ENCODE results near the gene DMD.

The DMD gene

DNA sequence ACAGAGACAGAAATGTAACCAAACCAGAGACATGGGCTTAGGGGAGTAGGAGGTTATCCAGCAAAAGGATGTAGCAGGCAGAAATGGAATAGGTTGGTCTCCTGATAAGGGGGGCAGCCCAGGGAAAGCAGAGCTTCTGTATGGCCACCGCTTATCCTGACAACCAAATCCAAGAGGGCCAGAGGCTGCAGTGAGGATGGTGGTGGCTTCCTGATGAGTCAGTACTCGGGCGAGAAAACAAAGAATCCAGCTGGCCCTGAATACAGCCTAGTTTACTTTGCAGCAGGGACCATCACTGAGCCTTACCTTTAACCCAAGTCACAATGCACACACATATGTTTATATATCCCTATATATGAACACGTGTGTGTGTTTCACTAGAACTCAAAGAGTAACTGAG is 2009.8 kb downstream of the DMD start:
- no peaks in the 10 kb centered on the region for H3K27me3 Mint-ChIP-seq (ENCODE audit: low read depth)
- no peaks in the 10 kb centered on the region for H3K4me1 Mint-ChIP-seq

DNA sequence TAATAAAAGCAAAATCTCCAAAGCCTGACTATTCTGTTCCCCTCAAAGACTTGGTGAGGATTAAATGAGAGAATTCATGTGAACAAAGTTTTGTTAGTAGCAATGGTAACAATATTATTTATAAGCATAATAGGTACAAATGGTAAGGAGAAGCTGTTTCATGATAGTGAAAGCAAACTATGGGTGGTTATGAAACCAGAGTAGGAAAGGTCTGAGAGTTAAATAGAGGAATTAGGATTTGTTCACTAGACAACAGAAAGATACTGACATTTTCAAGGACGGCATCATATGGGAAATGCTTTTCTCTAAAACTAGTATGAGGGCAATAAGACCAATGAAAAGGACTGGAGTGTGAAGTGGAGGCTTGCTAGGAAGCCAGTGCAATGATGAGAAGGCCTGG is 2010.9 kb downstream of the DMD start:
- Mint-ChIP-seq H3K4me1 (no peaks in the 10 kb centered on the region), H3K27ac (no peak overlapping the region), H3K4me3 (no peak overlapping the region), H3K27me3 (ENCODE audit: low read depth) (no peaks in the 10 kb centered on the region), H3K9me3 (peaks cover 12% of the 10 kb centered on the region), H3K36me3 (ENCODE audit: low read depth) (peaks cover 33% of the 10 kb centered on the region)
- TF ChIP-seq CTCF (IDR thresholded peaks at IDR 0.05; ENCODE audit: unreplicated experiment in 3 of 3), result no peak

More for the DNA sequence above, 2009.8 kb downstream of the DMD start:
- TF ChIP-seq CTCF (IDR thresholded peaks at IDR 0.05; ENCODE audit: unreplicated experiment in 3 of 3), result no peak
- Mint-ChIP-seq H3K27ac (no peak overlapping the region), H3K9me3 (peaks cover 12% of the 10 kb centered on the region), H3K4me3 (no peak overlapping the region), H3K36me3 (ENCODE audit: low read depth) (peaks cover 33% of the 10 kb centered on the region)

DNA sequence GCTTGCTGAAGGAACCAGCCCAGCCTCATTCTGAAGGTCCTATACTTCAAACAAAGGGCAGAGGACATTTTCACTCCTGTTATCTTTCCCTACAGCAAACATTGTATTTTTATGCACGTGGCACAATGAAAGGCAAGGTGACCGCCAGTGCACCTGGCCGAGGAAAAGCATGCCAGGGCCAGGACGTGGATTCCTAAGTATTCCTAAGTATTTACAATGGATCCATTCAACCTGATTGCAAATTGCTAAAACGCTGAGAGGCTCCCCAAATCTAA is 2011.6 kb downstream of the DMD start:
- no peak overlapping the region for H3K27ac Mint-ChIP-seq
- TF ChIP-seq CTCF (IDR thresholded peaks at IDR 0.05; ENCODE audit: unreplicated experiment in 3 of 3), result no peak
- no peaks in the 10 kb centered on the region for H3K27me3 Mint-ChIP-seq (ENCODE audit: low read depth)
- H3K9me3 Mint-ChIP-seq, result peaks cover 12% of the 10 kb centered on the region
- peaks cover 35% of the 10 kb centered on the region for H3K36me3 Mint-ChIP-seq (ENCODE audit: low read depth)
- no peaks in the 10 kb centered on the region for H3K4me1 Mint-ChIP-seq
- H3K4me3 Mint-ChIP-seq, result no peak overlapping the region

GRCh38 chrX:31199056-31199839 is 2012.1 kb downstream of the DMD start:
- H3K4me3 Mint-ChIP-seq, result no peak overlapping the region
- peaks cover 13% of the 10 kb centered on the region for H3K9me3 Mint-ChIP-seq
- no peak for TF ChIP-seq CTCF (IDR thresholded peaks at IDR 0.05; ENCODE audit: unreplicated experiment in 3 of 3)

GRCh38 chrX:31190221-31190975 is 2021.0 kb downstream of the DMD start:
- no peaks in the 10 kb centered on the region for H3K27me3 Mint-ChIP-seq (ENCODE audit: low read depth)
- no peaks in the 10 kb centered on the region for H3K4me1 Mint-ChIP-seq
- H3K9me3 Mint-ChIP-seq, result peaks cover 10% of the 10 kb centered on the region
- TF ChIP-seq CTCF (IDR thresholded peaks at IDR 0.05; ENCODE audit: unreplicated experiment in 3 of 3), result no peak
- no peak overlapping the region for H3K27ac Mint-ChIP-seq
- peaks cover 8% of the 10 kb centered on the region for H3K36me3 Mint-ChIP-seq (ENCODE audit: low read depth)
- no peak overlapping the region for H3K4me3 Mint-ChIP-seq

More at GRCh38 chrX:31199056-31199839, 2012.1 kb downstream of the DMD start:
- no peaks in the 10 kb centered on the region for H3K27me3 Mint-ChIP-seq (ENCODE audit: low read depth)
- no peaks in the 10 kb centered on the region for H3K4me1 Mint-ChIP-seq
- peaks cover 36% of the 10 kb centered on the region for H3K36me3 Mint-ChIP-seq (ENCODE audit: low read depth)
- no peak overlapping the region for H3K27ac Mint-ChIP-seq
